ENCODE data around the gene BANF1. TPM values are rescaled to one million over a fixed set of nuclear protein-coding genes. Genes with fewer than 3 reads are reported as not detected.

Gene BANF1
- total and polyA plus RNA-seq, 9 of the 15 experiments (the other 6 are each of a cell fraction or from before 2014, with no cell fraction given) = 108 to 651 (median 263) TPM

DNA sequence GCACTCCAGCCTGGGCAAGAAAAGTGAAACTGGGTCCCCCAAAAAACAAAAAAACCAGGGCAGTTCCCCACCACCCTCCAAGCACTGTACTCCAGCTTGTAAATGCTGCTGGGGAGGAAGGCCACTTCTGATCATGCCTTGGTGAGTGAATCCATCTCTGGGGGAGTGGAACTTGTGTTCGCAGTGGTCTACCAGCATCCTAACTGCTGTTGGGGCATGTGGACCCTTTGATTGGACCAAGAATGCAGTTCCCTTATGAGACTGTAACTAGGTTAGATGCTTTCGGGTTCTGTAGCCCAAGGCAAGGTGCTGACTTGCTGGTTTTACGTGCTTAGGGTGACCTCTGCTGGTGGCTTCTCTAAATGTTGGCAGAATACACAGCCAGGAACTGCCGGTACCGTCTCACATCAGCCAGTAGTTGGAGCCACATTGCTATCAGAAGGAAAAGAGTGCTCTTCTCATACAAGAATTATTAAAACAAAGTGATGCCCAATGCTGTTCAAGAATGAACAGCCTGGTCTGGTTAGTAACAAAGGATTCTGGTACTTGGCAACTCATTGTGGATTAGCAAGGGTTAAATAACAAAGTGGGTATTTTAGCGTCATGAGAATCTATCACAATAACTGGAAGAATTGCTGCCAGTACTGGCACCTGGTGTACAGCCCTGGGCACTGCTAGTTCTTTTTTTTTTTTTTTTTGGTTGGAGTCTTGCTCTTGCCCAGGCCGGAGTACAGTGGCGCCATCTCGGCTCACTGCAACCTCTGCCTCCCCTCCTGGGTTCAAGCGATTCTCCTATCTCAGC is 13.3 kb upstream of the BANF1 start (continued):
- TF ChIP-seq, protein P1, sequence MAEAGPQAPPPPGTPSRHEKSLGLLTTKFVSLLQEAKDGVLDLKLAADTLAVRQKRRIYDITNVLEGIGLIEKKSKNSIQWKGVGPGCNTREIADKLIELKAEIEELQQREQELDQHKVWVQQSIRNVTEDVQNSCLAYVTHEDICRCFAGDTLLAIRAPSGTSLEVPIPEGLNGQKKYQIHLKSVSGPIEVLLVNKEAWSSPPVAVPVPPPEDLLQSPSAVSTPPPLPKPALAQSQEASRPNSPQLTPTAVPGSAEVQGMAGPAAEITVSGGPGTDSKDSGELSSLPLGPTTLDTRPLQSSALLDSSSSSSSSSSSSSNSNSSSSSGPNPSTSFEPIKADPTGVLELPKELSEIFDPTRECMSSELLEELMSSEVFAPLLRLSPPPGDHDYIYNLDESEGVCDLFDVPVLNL (CRISPR knock-in tag; IDR thresholded peaks at IDR 0.05; ENCODE audit: low read depth) = no peak
- TF ChIP-seq CREB1 (IDR thresholded peaks at IDR 0.05) (0 out of 2 replicates have a peak, but pooled peaks have one; percentile 11), CREB1 (CRISPR knock-in tag; IDR thresholded peaks at IDR 0.05) (no peak), THRAP3 (IDR thresholded peaks at IDR 0.05; ENCODE audit: borderline replicate concordance) (no peak), RBM25 (IDR thresholded peaks at IDR 0.05; ENCODE audit: low read depth, low read length, severe bottlenecking) (no peak), ZNF699 (CRISPR knock-in tag; IDR thresholded peaks at IDR 0.05; ENCODE audit: insufficient replicate concordance) (no peak), CBX1 (IDR thresholded peaks at IDR 0.05; ENCODE audit: low read depth) (no peak), TEAD1 (CRISPR knock-in tag; IDR thresholded peaks at IDR 0.05) (no peak), ZNF75A (CRISPR knock-in tag; IDR thresholded peaks at IDR 0.05) (no peak), WHSC1 (IDR thresholded peaks at IDR 0.05; ENCODE audit: low read length) (no peak), TBP (optimal IDR thresholded peaks at IDR 0.05; ENCODE audit: low read depth, low read length) (peak; percentile 37), SPI1 (IDR thresholded peaks at IDR 0.05; ENCODE audit: borderline replicate concordance, low read depth, low read length) (peak; percentile 20; the same call in 1 of the 2 replicates), NFE2L1 (tag; IDR thresholded peaks at IDR 0.05; ENCODE audit: borderline replicate concordance, low read depth) (no peak), ARNT (IDR thresholded peaks at IDR 0.05) (peak in 1 of 2 experiments; percentile 61; a peak in 1 of 4 replicates)
- TF ChIP-seq, protein P2, sequence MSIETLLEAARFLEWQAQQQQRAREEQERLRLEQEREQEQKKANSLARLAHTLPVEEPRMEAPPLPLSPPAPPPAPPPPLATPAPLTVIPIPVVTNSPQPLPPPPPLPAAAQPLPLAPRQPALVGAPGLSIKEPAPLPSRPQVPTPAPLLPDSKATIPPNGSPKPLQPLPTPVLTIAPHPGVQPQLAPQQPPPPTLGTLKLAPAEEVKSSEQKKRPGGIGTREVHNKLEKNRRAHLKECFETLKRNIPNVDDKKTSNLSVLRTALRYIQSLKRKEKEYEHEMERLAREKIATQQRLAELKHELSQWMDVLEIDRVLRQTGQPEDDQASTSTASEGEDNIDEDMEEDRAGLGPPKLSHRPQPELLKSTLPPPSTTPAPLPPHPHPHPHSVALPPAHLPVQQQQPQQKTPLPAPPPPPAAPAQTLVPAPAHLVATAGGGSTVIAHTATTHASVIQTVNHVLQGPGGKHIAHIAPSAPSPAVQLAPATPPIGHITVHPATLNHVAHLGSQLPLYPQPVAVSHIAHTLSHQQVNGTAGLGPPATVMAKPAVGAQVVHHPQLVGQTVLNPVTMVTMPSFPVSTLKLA (conservative IDR thresholded peaks at IDR 0.05) = no peak; a peak in 1 of 4 replicates
- TF ChIP-seq, protein P3, sequence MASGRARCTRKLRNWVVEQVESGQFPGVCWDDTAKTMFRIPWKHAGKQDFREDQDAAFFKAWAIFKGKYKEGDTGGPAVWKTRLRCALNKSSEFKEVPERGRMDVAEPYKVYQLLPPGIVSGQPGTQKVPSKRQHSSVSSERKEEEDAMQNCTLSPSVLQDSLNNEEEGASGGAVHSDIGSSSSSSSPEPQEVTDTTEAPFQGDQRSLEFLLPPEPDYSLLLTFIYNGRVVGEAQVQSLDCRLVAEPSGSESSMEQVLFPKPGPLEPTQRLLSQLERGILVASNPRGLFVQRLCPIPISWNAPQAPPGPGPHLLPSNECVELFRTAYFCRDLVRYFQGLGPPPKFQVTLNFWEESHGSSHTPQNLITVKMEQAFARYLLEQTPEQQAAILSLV (tag; IDR thresholded peaks at IDR 0.05) = 0 out of 2 replicates have a peak, but pooled peaks have one; percentile 19
- TF ChIP-seq, protein P4, sequence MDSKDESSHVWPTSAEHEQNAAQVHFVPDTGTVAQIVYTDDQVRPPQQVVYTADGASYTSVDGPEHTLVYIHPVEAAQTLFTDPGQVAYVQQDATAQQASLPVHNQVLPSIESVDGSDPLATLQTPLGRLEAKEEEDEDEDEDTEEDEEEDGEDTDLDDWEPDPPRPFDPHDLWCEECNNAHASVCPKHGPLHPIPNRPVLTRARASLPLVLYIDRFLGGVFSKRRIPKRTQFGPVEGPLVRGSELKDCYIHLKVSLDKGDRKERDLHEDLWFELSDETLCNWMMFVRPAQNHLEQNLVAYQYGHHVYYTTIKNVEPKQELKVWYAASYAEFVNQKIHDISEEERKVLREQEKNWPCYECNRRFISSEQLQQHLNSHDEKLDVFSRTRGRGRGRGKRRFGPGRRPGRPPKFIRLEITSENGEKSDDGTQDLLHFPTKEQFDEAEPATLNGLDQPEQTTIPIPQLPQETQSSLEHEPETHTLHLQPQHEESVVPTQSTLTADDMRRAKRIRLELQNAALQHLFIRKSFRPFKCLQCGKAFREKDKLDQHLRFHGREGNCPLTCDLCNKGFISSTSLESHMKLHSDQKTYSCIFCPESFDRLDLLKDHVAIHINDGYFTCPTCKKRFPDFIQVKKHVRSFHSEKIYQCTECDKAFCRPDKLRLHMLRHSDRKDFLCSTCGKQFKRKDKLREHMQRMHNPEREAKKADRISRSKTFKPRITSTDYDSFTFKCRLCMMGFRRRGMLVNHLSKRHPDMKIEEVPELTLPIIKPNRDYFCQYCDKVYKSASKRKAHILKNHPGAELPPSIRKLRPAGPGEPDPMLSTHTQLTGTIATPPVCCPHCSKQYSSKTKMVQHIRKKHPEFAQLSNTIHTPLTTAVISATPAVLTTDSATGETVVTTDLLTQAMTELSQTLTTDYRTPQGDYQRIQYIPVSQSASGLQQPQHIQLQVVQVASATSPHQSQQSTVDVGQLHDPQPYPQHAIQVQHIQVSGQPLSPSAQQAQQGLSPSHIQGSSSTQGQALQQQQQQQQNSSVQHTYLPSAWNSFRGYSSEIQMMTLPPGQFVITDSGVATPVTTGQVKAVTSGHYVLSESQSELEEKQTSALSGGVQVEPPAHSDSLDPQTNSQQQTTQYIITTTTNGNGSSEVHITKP (IDR thresholded peaks at IDR 0.05; ENCODE audit: partially characterized antibody) = no peak
- TF ChIP-seq, protein P5, sequence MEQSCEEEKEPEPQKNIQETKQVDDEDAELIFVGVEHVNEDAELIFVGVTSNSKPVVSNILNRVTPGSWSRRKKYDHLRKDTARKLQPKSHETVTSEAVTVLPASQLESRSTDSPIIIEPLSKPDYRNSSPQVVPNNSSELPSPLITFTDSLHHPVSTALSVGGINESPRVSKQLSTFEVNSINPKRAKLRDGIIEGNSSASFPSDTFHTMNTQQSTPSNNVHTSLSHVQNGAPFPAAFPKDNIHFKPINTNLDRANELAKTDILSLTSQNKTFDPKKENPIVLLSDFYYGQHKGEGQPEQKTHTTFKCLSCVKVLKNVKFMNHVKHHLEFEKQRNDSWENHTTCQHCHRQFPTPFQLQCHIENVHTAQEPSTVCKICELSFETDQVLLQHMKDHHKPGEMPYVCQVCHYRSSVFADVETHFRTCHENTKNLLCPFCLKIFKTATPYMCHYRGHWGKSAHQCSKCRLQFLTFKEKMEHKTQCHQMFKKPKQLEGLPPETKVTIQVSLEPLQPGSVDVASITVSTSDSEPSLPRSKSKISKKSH (CRISPR knock-in tag; IDR thresholded peaks at IDR 0.05) = no peak
